SW480 (cell line): ENCODE measurements around the gene CELF2.

Experiments used
- DNase-seq: peaks from one replicate; pipeline ENCODE4 v3.0.0-alpha.2; 2016; ENCODE audit warnings: low spot score

CELF2 gene

DNA sequence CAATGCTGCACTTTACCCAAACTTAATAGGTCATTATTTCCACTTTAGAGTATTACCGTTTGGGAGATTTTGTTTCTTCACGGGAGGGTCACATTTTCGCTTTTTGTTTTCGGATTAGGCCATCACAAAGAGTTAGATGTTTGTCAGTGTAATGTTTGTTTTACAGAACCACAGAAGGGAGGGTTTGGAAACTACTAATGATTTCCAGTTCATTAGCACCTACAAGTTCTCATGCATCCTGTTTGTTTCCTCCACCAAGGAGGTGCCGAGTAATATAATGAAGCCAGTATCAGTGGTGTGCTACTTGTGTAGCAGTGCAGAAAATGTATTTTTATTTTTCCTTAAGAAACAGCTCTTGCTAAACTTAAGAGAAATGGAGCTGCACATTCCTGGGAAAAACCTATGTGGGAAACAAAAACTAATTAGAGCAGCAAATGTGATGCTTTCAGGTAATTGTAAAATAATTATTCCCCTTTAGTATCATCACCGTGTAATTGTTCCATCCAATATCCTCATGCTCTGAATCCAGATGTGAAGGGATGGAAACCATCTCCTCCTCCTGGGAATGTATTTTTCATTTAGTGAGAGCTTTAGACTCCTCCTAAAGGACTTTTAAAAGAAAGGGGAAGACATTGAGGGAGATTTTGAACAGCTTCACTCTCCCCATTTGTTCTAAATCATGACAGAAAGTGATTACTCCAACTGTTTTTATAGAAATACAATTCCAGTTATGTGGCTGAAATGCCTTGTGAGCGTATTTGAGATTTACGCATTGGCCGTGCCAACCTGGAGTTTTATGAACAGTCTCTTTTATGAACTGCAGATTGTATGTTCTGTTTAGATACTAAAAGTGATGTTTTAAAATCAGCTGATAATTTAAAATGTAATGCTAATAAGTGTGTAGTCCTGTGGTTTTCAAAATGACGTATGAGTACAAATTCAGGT, 5.6 kb downstream of the CELF2 start:
- DNase-seq, result no peak

DNA sequence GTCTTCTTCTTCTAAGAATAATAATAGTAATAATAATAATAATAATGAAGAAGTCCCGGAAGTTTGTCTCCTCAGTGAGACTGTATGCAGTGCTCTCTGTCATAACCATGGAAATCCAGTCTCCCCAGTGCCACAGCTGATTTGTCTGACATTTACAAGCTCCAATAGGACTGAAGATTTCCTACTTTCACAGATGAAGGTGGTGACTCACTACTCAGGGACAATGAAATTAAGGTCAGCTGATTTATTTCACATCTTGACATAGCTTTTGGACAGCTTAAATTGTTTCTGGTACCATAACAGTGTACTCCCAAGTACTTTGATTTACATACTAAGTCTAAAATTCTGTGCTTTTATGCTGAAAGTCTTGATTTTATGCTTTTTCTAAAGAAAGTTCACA, 6.9 kb downstream of the CELF2 start:
- no peak for DNase-seq

DNA sequence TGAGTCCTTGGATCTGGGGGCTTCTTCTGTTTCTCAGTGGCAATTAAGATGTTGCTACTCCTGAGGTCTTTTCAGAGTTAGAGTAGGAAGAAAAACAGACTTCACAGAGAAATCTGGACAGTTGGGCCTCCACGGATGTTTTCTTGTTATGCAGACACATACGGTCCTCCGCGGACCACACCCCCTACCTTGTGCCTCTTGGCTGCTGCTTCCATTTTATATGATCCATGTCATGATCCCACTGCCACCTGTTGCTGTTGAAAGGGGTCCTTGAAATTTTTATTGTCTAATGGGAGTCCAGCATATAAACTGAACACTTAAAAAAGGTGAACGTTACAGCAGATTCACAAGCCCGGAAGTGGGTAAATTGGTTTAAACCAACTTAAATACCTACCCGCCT, 8.3 kb downstream of the CELF2 start:
- DNase-seq, result no peak

DNA sequence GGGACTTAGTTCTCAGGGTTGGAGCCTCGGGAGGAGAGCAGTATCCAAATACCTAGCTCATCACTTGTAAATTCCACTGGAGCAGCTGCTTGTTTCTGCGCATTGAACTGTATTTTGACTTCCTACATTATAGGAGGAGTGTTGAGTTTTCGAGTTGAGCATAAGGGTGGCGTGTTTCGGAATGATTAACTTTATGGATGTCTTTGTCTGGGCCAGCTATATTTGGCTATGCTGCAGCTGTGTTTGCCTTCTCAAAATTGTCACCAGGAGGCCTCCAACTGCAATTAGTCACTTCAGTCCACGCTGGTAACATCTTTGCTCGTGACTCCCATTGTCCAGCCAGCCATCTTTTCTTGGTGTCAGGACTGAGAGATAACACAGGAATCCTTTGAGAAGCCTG, 9.1 kb downstream of the CELF2 start:
- no peak for DNase-seq

DNA sequence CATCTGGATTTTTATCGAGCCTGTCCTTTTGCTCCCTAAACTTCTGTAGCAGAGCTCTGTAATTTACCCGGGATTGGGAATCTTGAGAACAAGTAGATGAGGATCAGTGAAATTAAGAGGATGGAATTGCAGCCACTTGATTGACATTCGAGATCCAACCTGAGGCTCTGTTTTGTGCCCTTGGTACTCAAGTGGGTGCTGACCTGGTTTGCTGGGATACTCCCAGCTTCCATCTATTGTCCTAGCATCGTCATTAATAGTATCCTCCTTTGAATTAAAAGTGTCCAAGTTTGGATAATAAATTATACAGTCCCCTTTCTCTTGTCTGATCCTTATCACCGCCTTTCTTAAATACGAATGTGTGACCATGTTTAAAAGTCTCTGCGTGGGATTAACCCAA, 17.1 kb downstream of the CELF2 start:
- DNase-seq, result no peak

DNA sequence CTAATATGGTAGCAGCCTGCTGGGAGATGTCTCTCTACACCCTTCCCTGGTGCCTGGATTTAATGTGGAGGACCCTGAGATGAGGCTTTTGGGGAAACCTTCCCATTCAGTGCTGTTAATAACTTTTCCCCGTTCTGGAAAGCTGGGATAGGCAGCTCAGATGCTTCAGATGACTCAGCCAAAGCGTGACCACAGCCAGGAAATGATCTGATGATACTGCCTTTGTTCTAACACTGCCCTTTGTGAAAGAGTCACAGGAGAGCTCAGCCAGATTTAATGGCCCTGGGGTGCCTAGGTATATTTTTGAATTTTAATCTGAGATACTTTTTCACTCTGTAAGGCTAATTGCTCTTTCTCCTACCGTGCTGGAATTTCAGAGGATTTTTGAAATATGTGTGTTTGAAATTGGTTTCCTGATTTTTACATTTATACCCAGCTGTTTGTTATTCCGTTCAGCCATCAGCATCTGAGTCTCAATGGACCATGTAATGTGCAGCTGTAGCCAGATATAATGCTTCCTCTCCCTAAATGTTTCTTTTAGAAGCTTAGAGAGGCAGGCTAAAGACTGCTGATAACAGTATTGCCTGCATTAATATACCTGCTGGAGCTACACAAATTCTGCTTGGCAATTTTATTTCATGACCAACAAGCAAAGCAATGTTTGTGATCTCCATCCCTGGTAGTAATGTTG, 17.8 kb downstream of the CELF2 start:
- DNase-seq, result peak; percentile 86

DNA sequence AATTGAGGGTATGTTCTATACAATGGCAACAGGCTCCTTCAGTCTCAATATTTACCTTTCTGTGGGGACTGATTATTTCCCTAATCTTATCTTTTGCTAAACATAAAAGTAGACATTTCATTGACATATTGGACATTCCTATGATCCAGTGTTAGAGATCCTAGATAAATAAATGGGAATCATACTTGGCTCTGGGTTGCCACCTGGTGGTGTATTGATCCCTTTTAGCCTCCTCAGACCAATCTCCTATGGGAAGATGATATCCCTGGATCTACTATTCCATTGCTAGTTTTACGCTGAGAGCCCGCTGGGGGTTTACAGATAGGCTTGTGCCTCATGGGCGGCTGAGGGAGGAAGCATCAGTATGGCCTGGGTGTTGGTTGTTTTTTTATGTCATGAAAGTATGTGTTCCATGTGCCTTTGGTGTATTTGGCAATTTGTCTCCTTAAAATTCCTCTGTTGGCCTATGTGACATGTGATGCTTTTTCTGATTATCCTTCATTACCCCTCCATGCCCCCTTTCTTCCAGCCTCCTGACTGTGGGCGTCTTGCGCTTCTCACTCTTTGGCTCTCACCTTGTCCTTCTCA, 18.8 kb downstream of the CELF2 start:
- peak; percentile 55 for DNase-seq

DNA sequence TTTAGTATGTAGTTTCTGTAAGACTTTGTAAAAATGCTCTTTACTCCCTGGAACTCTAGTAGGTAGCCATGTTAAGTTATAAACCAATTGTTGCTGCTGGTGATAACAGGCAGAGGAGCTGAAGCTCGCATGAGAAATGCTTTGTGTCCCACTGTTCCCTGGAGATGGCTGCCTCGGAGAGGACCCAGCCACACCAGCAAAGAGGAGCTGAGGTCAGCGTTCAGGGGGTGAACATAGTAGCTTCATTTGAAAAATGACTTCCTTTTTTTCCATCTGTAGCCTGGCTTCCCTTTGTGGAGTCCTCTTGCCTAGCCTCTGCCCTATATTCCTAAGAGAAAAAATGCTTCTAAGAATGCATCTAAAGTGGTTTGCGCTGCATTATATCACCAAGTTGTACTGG, 20.3 kb downstream of the CELF2 start:
- no peak for DNase-seq

DNA sequence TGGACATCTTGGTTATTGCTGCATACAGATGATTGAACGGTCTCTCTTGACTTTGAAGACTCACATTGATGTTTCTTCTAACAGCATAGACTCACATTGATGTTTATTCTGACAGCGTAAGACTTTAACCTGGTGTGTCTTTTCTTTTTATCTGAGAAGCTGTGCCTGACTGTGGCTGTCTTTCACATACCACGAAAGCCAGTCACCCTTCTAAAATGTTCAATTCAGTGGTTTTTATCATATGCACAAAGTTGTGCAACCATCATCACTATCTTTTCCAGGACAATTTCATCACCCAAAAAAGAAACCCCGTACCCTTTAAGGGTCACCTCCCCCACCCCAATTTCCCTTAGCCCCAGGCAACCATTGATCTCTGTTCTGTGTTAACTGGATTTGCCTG, 24.7 kb downstream of the CELF2 start:
- DNase-seq, result no peak

DNA sequence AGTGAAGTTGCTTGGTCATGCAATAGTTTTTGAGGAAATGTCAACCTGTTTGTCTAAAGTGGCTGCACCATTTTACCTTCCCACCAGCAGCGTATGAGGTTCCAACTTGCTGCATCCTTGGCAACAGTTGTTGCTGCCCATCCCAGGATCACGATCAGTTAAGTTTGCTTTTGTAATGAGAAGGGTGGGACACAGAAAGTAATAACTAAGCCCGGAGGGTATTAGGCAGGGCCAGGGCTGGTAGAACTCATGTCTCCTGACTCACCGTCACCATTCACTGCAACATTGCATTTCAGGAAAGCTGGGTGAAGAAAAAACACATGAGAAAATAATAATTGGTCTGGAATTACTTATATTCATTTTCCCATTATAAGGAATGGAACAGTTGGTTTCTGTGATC, 25.4 kb downstream of the CELF2 start:
- DNase-seq, result no peak

DNA sequence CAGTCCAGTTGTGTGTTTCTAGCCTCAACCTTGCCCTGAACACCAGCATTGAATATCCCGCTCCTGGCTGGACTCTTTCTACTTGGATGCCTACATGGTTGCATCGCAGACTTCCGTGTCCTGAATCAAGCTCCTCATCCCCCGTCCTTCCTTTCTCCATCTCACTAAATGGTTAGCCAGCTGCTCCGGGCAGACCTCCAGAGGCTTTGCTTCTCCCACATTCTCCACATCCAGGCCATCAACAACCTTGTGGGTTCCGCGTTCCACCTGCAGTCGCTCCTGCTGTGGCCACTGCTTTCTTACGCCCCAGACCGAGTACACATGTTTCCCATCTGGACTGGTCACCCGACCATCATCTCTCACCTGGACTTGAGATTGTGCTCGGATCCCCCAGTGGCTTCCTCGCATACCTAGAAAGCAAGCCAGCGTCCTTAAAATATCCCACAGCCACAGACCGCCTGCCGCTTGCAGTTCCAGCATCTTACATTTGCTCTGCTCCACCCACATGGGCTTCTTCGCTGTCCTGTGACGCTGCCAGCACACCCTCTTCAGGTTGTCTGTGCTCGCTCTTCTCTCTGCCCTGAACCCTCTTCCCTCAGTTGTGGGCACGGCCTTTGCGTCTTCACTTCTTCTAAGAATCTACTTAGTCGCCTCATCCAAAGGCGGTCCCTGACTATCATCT, 25.9 kb downstream of the CELF2 start:
- DNase-seq, result no peak

DNA sequence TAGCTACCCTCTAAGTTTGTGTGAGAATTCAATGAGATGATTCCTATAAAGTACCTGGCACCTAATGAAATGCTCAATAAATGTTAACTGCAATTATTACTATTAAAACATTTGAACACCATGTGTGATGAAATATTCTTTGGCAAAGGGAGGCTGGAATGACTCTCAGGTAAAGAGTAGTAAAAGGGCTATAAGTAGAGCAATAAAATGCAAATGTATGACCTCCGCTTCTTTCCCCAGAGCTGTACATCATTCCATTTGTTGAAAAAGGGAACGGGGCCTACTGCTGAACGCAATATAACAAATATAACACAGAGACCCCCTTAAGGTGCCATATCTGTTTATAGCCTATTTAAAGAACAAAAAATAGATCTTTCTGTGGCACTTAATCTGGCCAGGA, 27.8 kb downstream of the CELF2 start:
- DNase-seq, result no peak

DNA sequence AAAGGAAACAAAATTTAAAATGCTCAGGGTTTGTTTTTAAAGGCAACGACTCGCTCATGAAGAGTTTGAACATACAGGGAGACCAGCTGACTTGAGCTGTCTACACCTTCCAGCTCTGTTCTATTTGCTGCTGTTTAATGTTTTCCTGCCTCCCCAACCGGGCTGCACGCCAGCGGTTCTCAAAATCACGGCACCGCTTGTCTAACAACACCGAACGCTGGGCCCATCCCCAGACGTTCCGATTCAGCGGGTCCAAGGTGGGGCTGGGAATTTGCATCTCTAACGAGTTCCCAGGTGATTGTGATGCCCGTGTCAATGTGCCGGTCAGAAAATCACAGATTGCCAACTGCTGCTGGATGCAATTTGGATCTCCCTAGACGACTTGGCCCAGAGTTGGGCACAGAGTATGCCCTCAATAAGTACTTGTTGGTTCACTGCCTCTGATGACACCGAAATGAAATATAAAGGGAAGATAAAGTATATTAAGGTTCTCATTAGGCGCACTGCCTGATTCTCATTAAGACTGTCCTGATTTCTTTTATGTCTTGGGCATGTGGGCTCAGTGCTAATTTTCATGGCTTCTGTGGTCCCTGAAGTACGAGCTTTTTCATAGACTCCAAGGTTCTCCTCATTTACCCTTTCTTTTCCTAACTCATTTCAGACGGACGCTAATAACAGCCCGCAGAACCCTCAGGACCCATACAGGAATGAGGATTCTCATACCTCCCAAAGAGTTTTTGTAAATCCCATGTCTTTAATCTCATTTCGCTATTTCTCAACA, 28.5 kb downstream of the CELF2 start:
- no peak for DNase-seq

DNA sequence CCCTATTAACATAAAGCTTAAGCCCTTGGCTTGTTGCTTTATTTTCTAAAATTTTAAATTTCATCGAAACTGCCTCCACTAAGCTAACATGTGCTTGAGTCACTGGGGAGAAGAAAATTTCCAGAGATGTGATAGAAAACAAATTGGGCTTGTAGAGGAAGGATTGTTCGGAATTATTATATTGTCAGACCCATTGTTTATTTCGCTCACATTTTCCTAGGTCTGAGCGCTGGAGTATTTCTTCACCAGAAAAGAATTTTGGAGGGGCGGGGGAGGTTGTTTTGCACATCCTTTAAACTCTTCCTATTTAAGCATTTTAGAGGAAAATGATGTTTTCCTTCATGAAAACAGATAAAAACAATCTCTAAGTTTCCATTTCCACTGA, 29.1 kb downstream of the CELF2 start:
- no peak for DNase-seq

DNA sequence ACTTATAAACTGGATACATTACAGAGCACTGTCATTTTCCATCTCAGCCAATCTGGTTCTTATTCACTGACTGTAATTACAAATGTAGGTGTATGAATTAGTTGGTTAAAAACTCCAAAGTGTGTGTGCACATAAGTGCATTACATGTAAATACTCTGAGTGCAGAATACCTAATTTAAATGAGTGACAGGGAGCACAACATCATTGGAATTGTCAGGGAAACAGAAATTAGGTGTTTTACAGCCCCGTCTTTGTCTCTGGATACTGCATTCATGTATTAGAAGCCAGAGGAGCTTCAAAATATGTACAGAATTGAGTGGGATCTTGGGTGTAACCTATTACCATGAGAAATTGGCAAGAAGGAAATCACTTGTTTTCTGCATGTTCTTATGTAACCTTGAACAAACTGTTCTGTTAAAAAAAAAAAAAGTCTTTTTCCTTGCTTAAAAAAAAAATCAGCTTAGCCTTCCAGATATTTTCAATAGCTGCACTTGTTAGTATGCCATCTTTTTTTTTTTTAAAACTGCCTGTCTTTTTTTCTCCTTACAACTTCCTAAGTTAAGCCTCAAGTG, 31.1 kb downstream of the CELF2 start:
- DNase-seq, result no peak

DNA sequence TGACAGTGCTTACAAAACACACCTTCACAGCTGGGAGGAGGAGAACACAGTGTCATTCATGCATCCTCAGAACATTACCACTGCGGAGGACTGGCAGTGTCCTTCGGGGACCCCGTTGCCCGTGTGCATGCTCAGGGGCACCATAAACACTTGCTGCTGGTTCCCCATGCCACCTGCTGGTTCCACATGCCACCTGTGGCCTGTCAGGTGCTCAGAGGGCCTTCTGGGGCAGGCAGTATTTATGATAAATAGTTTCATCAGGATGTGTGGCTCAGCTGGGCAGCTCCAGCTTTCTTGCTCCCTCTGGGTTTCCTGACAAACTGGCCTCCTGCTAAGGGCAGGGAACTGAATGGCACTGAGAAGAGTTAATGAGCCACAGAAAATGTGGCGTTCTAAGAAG, 32.1 kb downstream of the CELF2 start:
- no peak for DNase-seq

DNA sequence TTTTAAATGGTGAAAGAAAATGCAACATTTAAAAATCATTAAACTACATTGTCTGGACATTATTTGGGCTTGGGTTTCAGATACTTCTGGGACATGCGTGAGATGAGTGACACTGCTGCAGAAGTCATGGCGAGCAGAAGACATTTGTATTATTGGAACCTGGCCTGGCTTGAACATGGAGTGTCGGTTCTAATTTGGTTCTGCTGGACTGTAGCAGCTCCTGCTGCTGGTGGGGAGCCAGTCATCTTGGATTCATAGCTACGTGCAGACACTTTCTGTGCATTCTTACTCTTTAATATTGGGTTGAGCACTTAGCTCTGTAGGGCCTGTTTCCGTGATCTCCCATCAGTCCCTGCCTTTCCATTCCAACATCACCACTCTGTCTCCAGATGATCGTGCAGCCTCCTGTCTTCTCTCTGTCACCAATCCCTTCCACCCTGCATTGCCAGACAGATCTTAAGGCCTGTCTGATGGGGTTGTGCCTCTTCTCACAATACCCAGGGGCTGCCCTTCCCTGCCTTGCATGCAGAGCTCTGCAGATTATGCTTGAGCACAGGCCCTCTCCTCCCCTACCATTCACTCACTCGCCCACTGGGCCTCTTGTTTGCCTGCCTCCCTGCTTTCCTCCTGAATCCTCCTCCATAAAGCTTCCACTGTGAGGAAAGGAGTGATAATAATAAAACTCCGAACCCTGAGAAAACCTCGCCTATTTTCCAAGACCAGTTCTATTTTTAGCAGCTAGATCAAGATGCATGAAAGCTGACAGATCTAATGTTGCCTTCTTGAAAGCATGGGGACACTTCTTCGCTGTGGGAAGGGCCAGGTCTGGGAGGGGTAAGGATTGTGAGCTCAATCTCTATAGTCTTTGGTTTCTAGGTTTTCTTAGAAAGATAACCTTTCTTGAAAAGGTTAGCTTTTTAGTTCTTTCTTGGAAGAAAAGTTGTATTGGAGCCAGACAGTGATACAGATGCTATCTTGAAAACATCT, 32.9 kb downstream of the CELF2 start:
- no peak for DNase-seq

DNA sequence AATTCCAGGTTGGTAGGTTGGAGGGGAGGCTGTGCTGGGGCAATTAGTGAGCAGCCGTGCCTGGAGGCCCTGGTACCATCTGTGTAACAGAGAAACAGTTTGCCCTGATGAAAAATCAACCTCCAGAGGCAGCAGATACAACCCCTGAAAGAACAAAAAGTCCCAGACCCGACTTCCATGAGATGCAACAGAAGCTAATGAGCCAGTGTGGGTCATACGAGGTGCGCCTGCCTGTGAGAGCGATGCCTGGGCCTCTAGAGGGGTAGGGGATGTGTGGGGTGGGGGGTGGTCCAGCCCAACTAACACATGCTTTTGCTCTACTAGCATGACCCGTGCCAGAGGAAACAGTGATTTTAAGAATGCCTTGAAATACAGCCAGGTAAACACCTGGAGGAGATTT, 39.3 kb downstream of the CELF2 start:
- no peak for DNase-seq

DNA sequence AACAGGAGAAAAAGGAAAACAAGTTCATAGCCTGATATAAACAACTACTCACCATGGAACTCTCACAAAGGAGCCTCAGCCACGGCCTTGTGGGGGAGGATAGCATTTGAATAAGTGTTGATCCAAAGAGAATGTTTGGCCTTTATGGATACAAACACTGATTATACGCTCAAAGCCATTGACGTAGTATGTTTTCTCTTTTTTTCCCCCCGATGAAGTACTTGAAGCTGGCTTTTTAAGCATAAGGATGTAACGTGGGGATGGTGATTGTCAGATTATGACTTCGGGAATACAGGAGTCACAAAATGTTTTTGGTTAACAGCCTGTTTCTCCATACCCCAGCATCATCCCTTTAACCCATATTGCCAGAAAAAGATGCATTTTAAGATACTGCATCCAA, 39.8 kb downstream of the CELF2 start:
- no peak for DNase-seq

DNA sequence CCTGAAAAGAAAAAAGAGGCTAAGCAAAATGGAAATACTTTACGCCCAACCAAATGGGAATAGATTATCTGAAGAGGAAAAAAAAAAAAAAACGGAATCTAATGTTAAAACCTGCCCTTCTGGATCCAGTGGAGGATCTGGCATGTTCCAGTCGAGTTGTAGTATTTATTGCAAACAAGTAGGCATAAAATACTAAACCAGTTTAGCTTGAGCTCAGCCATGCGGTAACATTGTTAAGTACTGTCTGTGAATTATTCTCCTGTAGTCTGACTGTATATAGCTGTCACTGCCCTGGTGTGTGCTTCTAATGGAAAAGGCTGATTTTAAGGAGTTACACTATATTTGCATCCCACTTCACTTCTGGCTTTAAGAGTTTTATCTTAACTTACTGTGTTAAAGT, 40.3 kb downstream of the CELF2 start:
- DNase-seq, result no peak
